Pancreas (tissue), 10 donors: ENCODE data around the gene PML. TPM values are rescaled to one million over a fixed set of nuclear protein-coding genes. Genes with fewer than 3 reads are reported as not detected.

Experiments used
- ATAC-seq, 4 donors: fragments of 200-7000 bp; cut with Tn5 transposase; one replicate each; pipeline versions ENCODE4 v1.8.0 to v1.9.1; 2020; ENCODE audit warnings: mild to moderate bottlenecking in 4 of 4, moderate library complexity in 4 of 4
- DNase-seq, 6 donors: peaks; one replicate each; pipeline ENCODE4 v3.0.0-alpha.2; 2020
- FAIRE-seq: peaks from 2 replicates; lab custom pipeline; 2012; peaks lifted over from hg19 to GRCh38; lab: Jason Lieb, UNC
- H3K27ac ChIP-seq, 4 donors: fragments of 200-600 bp; sonication (generic); 1 replicate in 3 of 4; 2 replicates in 1 of 4; pipeline versions ENCODE4 v1.5.0 to v1.8.0; 2020
- H3K27me3 ChIP-seq, 4 donors: fragments of 200-600 bp; one replicate each; pipeline ENCODE4 v1.8.0; 2021
- H3K36me3 ChIP-seq, 3 donors: fragments of 200-600 bp; sonication (generic) in 1 of 3; one replicate each; pipeline versions ENCODE4 v1.5.0 to v1.8.0; 2020 to 2021
- H3K4me1 ChIP-seq, 3 donors: fragments of 200-600 bp; one replicate each; pipeline ENCODE4 v1.8.0; 2021
- H3K4me3 ChIP-seq, 4 donors: fragments of 200-600 bp; sonication (generic) in 2 of 4; one replicate each; pipeline versions ENCODE4 v1.5.0 to v1.8.0; 2020 to 2021
- H3K9me3 ChIP-seq, 4 donors: fragments of 200-600 bp; one replicate each; pipeline ENCODE4 v1.8.0; 2021
- WGBS, 2 donors: extraction: QIAGEN DNeasy Blood & Tissue Kit; methylation state at CpG; one replicate each; pipeline ENCODE4 v1.1.7; 2013; 5-methylcytosine and 5-hydroxymethylcytosine counted together
- intact Hi-C, 3 donors: fragments of 100-400 bp; cut with DNase I; formaldehyde crosslinking; loops; one replicate each; pipeline versions ENCODE4 v1.11.1 to v1.14.2; 2022
- polyA plus RNA-seq, 2 donors: library from polyadenylated mRNA; stranded (reverse); fragments of 200-250 nt; gene quantifications; one replicate each; pipeline ENCODE4 v1.2.3, GENCODE V29; 2013
- total RNA-seq, 6 donors: library from RNA; stranded (reverse); fragmentation: NEBNext Ultra II Directional in 4 of 6; extraction: Animal tissue kit (Norgen Biotek cat#: 25700) in 4 of 6; gene quantifications; one replicate each; pipeline versions ENCODE4 v1.2.1 to v1.2.4, GENCODE V29; 2021 to 2023
- TF ChIP-seq, protein P1 (sequence below), 4 donors: fragments of 200-600 bp; sonication (generic) in 3 of 4; IDR thresholded peaks; one replicate each; pipeline versions ENCODE4 v1.5.0 to v1.8.0; 2021; ENCODE audit warnings: antibody characterized with exemption in 4 of 4
- donor health status: healthy with polysubstance abuse.
- donor health status: DM: no; HTN: no; CAD: no; lungs with moderate emphysema.
- donor health status: DM: no; HTN: no; CAD: no.
- donor health status: control.
- donor health status: control.
- donor health status: Bipolar disorder and iron deficiency.
- donor health status: DM: yes; HTN: yes; CAD: no.
- donor health status: DM: no; HTN: no; CAD: no.
- donor health status: DM: no; HTN: no; CAD: no.
- donor health status: DM: yes; HTN: yes; CAD: no.

PML gene
- total and polyA plus RNA-seq, 8 donors, result 10.6 to 31.7 (median 15.4) TPM

DNA sequence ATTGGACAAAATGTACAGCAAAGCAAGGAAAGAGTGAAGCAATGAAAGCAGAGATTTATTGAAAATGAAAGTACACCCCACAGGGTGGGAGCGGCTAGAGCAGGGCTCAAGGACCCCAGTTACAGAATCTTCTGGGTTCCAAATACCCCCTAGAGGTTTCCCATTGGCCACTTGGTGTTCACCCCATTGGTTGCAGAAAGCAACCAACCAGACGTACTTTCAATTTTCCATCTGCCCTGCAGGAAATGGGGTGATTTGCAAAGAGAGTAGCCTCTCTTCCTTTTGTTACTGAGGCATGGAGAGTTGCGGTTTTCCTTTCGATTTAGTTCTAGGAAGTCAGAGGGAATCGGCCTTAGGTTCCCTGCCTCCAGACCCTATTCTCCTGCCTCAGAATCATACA is 2.4 kb downstream of the PML start:
- Histone ChIP-seq H3K4me3 (peak overlapping the region in 2 of 4 donors; percentile 0 to 78), H3K9me3 (no peaks in the 10 kb centered on the region), H3K27ac (peak overlapping the region in 1 of 4 donors; percentile 18), H3K36me3 (no peaks in the 10 kb centered on the region), H3K27me3 (no peaks in the 10 kb centered on the region), H3K4me1 (peaks cover 5 to 27% (median 9%) of the 10 kb centered on the region in 3 donors)
- FAIRE-seq, result no peak
- no peak for DNase-seq
- ATAC-seq, result no peak
- WGBS, 2 donors, result 73 to 77% methylated on average over 5 of the region's 5 CpGs
- intact Hi-C loops, result no loop called here
- TF ChIP-seq, protein P1, sequence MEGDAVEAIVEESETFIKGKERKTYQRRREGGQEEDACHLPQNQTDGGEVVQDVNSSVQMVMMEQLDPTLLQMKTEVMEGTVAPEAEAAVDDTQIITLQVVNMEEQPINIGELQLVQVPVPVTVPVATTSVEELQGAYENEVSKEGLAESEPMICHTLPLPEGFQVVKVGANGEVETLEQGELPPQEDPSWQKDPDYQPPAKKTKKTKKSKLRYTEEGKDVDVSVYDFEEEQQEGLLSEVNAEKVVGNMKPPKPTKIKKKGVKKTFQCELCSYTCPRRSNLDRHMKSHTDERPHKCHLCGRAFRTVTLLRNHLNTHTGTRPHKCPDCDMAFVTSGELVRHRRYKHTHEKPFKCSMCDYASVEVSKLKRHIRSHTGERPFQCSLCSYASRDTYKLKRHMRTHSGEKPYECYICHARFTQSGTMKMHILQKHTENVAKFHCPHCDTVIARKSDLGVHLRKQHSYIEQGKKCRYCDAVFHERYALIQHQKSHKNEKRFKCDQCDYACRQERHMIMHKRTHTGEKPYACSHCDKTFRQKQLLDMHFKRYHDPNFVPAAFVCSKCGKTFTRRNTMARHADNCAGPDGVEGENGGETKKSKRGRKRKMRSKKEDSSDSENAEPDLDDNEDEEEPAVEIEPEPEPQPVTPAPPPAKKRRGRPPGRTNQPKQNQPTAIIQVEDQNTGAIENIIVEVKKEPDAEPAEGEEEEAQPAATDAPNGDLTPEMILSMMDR (IDR thresholded peaks at IDR 0.05), result no peak

DNA sequence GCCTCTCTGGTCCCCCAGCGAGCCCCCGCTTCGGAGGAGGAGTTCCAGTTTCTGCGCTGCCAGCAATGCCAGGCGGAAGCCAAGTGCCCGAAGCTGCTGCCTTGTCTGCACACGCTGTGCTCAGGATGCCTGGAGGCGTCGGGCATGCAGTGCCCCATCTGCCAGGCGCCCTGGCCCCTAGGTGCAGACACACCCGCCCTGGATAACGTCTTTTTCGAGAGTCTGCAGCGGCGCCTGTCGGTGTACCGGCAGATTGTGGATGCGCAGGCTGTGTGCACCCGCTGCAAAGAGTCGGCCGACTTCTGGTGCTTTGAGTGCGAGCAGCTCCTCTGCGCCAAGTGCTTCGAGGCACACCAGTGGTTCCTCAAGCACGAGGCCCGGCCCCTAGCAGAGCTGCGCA is 3.5 kb downstream of the PML start:
- FAIRE-seq (no peak), ATAC-seq (no peak), DNase-seq (no peak)
- Histone ChIP-seq H3K9me3 (no peaks in the 10 kb centered on the region), H3K36me3 (no peaks in the 10 kb centered on the region), H3K4me1 (peaks cover 0 to 21% (median 9%) of the 10 kb centered on the region in 3 donors), H3K27me3 (no peaks in the 10 kb centered on the region), H3K27ac (no peak overlapping the region), H3K4me3 (no peak overlapping the region)
- 91 to 94% methylated on average over 27 of the region's 27 CpGs for WGBS, 2 donors
- TF ChIP-seq, protein P1 (IDR thresholded peaks at IDR 0.05), result no peak
- intact Hi-C loops, result no loop called here

- Histone ChIP-seq H3K4me3 (no peak overlapping the region), H3K27me3 (no peaks in the 10 kb centered on the region), H3K4me1 (peaks cover 0 to 11% (median 0%) of the 10 kb centered on the region in 3 donors), H3K36me3 (no peaks in the 10 kb centered on the region), H3K27ac (no peak overlapping the region), H3K9me3 (no peaks in the 10 kb centered on the region)
- no peak for DNase-seq
- intact Hi-C loops, result no loop called here
- ATAC-seq, result no peak
- TF ChIP-seq, protein P1 (IDR thresholded peaks at IDR 0.05), result no peak
- FAIRE-seq, result no peak
- WGBS, 2 donors, result 86 to 89% methylated on average over 11 of the region's 11 CpGs
Observed at GRCh38 chr15:74006774-74007639, 12.5 kb downstream of the PML start.

- intact Hi-C loops, result no loop called here
- H3K36me3 ChIP-seq, result no peaks in the 10 kb centered on the region
Observed at GRCh38 chr15:74007820-74008371, 13.4 kb downstream of the PML start.

More at GRCh38 chr15:74007820-74008371, 13.4 kb downstream of the PML start:
- TF ChIP-seq, protein P1 (IDR thresholded peaks at IDR 0.05), result no peak
- no peak for DNase-seq
- no peak overlapping the region for H3K4me3 ChIP-seq
- no peaks in the 10 kb centered on the region for H3K9me3 ChIP-seq
- no peak for ATAC-seq
- no peak for FAIRE-seq
- whole genome bisulfite sequencing, 2 donors, result 84% methylated on average over 5 of the region's 5 CpGs
- H3K27ac ChIP-seq, result no peak overlapping the region
- no peaks in the 10 kb centered on the region for H3K27me3 ChIP-seq
- H3K4me1 ChIP-seq, result peaks cover 0 to 11% (median 0%) of the 10 kb centered on the region in 3 donors
